Endothelial cell (in vitro differentiated cells): ENCODE data around the gene EVA1C. TPM values are rescaled to one million over a fixed set of nuclear protein-coding genes. Genes with fewer than 3 reads are reported as not detected.

ENCODE experiments used
- DNase-seq: peaks from one replicate; pipeline ENCODE4 v3.0.0; 2021; ENCODE audit warnings: low spot score
- H3K27ac Mint-ChIP-seq: one replicate; pipeline ENCODE4 v1.8.0; 2021; ENCODE audit warnings: mixed read lengths, inconsistent platforms; ENCODE audit not compliant: unreplicated experiment
- H3K27me3 Mint-ChIP-seq: one replicate; pipeline ENCODE4 v1.8.0; 2021; ENCODE audit warnings: mild to moderate bottlenecking, moderate library complexity, mixed read lengths, inconsistent platforms; ENCODE audit not compliant: unreplicated experiment
- H3K36me3 Mint-ChIP-seq: one replicate; pipeline ENCODE4 v1.8.0; 2021; ENCODE audit warnings: mild to moderate bottlenecking, low read depth, mixed read lengths, inconsistent platforms; ENCODE audit not compliant: unreplicated experiment
- H3K4me1 Mint-ChIP-seq: one replicate; pipeline ENCODE4 v1.8.0; 2021; ENCODE audit warnings: mild to moderate bottlenecking, mixed read lengths, inconsistent platforms; ENCODE audit not compliant: unreplicated experiment
- H3K4me3 Mint-ChIP-seq: one replicate; pipeline ENCODE4 v1.8.0; 2021; ENCODE audit warnings: mild to moderate bottlenecking, mixed read lengths, inconsistent platforms; ENCODE audit not compliant: unreplicated experiment
- H3K9me3 Mint-ChIP-seq: one replicate; pipeline ENCODE4 v1.8.0; 2021; ENCODE audit warnings: mixed read lengths, inconsistent platforms; ENCODE audit not compliant: unreplicated experiment
- long read RNA-seq: library from polyadenylated mRNA; unstranded; transcript quantifications from one replicate; pipeline ENCODE4 v2.0.0, GENCODE V29; 2020; ENCODE audit not compliant: unreplicated experiment
- total RNA-seq: library from RNA; stranded (reverse); fragmentation: NEBNext Ultra II Directional; extraction: Animal tissue kit (Norgen Biotek cat#: 25700); gene quantifications from one replicate; pipeline ENCODE4 v1.2.1, GENCODE V29; 2021; ENCODE audit not compliant: unreplicated experiment
- TF ChIP-seq, protein P1 (sequence below): fragments of 200-600 bp; sonication (generic); IDR thresholded peaks from one replicate; pipeline ENCODE4 v1.5.0; 2021; ENCODE audit warnings: antibody characterized with exemption; ENCODE audit not compliant: unreplicated experiment

EVA1C gene, protein sequence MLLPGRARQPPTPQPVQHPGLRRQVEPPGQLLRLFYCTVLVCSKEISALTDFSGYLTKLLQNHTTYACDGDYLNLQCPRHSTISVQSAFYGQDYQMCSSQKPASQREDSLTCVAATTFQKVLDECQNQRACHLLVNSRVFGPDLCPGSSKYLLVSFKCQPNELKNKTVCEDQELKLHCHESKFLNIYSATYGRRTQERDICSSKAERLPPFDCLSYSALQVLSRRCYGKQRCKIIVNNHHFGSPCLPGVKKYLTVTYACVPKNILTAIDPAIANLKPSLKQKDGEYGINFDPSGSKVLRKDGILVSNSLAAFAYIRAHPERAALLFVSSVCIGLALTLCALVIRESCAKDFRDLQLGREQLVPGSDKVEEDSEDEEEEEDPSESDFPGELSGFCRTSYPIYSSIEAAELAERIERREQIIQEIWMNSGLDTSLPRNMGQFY
- 1.1 TPM for total RNA-seq
- long read RNA-seq, partial matches to known transcripts, result 1 of 1 reads
- long read RNA-seq, other reads (novel, unspliced or antisense), result 0 of 1 reads

DNA sequence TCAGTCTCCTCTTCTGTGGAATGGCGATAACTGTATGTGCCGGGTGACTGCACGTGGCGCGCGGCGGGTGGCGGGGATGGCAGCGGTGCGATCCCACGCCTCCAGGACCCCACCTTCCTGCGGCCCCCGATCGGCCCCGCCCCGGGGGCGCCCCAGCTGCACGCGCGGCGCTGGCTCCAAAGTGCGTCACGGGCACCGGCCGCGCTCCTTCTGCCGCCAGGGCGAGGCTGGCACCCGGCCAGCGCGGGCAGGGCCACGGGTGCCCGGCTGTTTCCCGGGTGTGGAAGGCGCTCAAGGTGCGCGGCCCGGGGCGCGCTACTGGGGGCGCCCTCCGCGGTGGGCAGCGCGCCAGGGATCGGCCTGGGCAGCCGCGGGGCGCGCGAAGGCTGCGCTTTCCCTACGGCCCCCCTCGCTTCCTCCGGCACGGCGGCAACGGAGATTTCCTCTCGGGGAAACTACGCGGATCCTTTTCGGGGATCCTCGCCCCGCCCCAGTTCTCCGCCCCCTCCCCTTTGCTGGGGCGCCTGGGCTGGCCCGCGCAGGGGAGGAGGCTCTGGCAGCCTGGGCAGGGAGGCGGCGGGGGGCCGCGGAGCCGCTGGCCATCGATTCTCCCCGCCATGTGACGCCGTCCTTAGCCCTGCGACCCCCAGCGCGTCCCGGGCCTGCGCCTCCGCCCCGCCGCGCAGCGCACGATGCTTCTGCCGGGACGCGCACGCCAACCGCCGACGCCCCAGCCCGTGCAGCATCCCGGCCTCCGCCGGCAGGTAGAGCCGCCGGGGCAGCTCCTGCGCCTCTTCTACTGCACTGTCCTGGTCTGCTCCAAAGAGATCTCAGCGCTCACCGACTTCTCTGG, at the start of gene EVA1C:
Gene EVA1C (plus strand): TSS at position 545 of the 853 bp plus-strand sequence. CDS start 148 bp downstream, at position 693.
- Mint-ChIP-seq H3K27me3 (peaks cover 13% of the 10 kb centered on the region), H3K36me3 (peaks cover 3% of the 10 kb centered on the region), H3K27ac (no peak within 1 kb of the TSS), H3K4me1 (peaks cover 3% of the 10 kb centered on the region), H3K4me3 (peak within 1 kb of the TSS; percentile 79), H3K9me3 (no peaks in the 10 kb centered on the region)
- TF ChIP-seq, protein P1, sequence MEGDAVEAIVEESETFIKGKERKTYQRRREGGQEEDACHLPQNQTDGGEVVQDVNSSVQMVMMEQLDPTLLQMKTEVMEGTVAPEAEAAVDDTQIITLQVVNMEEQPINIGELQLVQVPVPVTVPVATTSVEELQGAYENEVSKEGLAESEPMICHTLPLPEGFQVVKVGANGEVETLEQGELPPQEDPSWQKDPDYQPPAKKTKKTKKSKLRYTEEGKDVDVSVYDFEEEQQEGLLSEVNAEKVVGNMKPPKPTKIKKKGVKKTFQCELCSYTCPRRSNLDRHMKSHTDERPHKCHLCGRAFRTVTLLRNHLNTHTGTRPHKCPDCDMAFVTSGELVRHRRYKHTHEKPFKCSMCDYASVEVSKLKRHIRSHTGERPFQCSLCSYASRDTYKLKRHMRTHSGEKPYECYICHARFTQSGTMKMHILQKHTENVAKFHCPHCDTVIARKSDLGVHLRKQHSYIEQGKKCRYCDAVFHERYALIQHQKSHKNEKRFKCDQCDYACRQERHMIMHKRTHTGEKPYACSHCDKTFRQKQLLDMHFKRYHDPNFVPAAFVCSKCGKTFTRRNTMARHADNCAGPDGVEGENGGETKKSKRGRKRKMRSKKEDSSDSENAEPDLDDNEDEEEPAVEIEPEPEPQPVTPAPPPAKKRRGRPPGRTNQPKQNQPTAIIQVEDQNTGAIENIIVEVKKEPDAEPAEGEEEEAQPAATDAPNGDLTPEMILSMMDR, result no peak
- peak; percentile 20 for DNase-seq

DNA sequence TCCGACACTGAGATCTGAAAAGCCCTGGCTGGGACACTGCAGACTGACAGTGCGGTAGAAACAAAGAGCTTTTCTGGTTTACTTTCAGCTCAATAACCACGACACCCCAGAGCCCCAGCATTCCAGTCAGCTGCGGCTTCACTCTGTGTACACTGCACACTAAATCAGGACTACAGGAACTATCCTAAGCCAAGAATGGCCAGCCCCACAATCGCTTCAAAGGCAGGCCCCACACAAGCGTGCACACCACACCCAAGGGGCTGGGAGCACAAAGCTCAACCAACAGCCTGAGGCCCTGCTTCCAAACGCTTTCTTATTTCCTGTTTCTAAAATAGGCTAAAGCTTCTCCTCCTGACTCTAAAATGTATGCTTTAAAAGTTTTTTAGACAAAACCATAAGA, 48.1 kb upstream of the EVA1C start:
- Mint-ChIP-seq H3K4me3 (no peak overlapping the region), H3K27me3 (peaks cover 1% of the 10 kb centered on the region), H3K9me3 (no peaks in the 10 kb centered on the region), H3K27ac (no peak overlapping the region), H3K4me1 (peaks cover 6% of the 10 kb centered on the region), H3K36me3 (peaks cover 47% of the 10 kb centered on the region)
- TF ChIP-seq, protein P1, result no peak
- no peak for DNase-seq

GRCh38 chr21:32364796-32365195, 47.7 kb upstream of the EVA1C start:
- no peak overlapping the region for H3K4me3 Mint-ChIP-seq
- peaks cover 43% of the 10 kb centered on the region for H3K36me3 Mint-ChIP-seq
- no peaks in the 10 kb centered on the region for H3K9me3 Mint-ChIP-seq
- DNase-seq, result no peak
- H3K27me3 Mint-ChIP-seq, result peaks cover 1% of the 10 kb centered on the region
- TF ChIP-seq, protein P1, result no peak
- H3K4me1 Mint-ChIP-seq, result peaks cover 6% of the 10 kb centered on the region
- peak overlapping the region; percentile 30 for H3K27ac Mint-ChIP-seq

GRCh38 chr21:32366191-32366590, 46.3 kb upstream of the EVA1C start:
- peaks cover 32% of the 10 kb centered on the region for H3K36me3 Mint-ChIP-seq
- H3K4me3 Mint-ChIP-seq, result no peak overlapping the region
- no peak for DNase-seq
- no peaks in the 10 kb centered on the region for H3K9me3 Mint-ChIP-seq
- H3K27ac Mint-ChIP-seq, result no peak overlapping the region
- peaks cover 1% of the 10 kb centered on the region for H3K27me3 Mint-ChIP-seq
- TF ChIP-seq, protein P1, result no peak
- H3K4me1 Mint-ChIP-seq, result peaks cover 6% of the 10 kb centered on the region
